GM23338 (cell line): ENCODE results near the gene CUBN. TPM values are rescaled to one million over a fixed set of nuclear protein-coding genes. Genes with fewer than 3 reads are reported as not detected.

Source experiments
- ATAC-seq: fragments of 200-7000 bp; cut with Tn5 transposase; 3 replicates; pipeline ENCODE4 v1.9.1; 2020
- DNase-seq: peaks from one replicate; pipeline ENCODE4 v3.0.0-alpha.2; 2015; ENCODE audit warnings: low spot score
- H2AFZ ChIP-seq: fragments of 200-600 bp; sonication (generic); 2 replicates; pipeline ENCODE4 v1.8.0; 2016; ENCODE audit warnings: antibody characterized with exemption, mild to moderate bottlenecking, moderate library complexity
- H3F3A ChIP-seq: fragments of 200-600 bp; sonication (generic); replicated peaks from 2 replicates; pipeline ENCODE4 v1.8.0; 2017; ENCODE audit warnings: antibody characterized with exemption, mixed run types, low read depth
- H3K27ac ChIP-seq: fragments of 200-600 bp; sonication (generic); 2 replicates; pipeline ENCODE4 v1.6.1; 2016; ENCODE audit warnings: low read depth
- H3K27me3 ChIP-seq: fragments of 200-600 bp; sonication (generic); 2 replicates; pipeline ENCODE4 v1.8.0; 2016; ENCODE audit warnings: mild to moderate bottlenecking, mixed run types, moderate library complexity; ENCODE audit not compliant: insufficient read depth
- H3K36me3 ChIP-seq: fragments of 200-600 bp; sonication (generic); 2 replicates; pipeline ENCODE4 v1.8.0; 2016; ENCODE audit warnings: mild to moderate bottlenecking; ENCODE audit not compliant: insufficient read depth
- H3K4me1 ChIP-seq: fragments of 200-600 bp; sonication (generic); 2 replicates; pipeline ENCODE4 v1.8.0; 2016; ENCODE audit warnings: mild to moderate bottlenecking, moderate library complexity; ENCODE audit not compliant: insufficient read depth
- H3K4me2 ChIP-seq: fragments of 200-600 bp; sonication (generic); 2 replicates; pipeline ENCODE4 v1.7.1; 2017; ENCODE audit warnings: mixed run types
- H3K4me3 ChIP-seq: fragments of 200-600 bp; sonication (generic); 2 replicates; pipeline ENCODE4 v1.6.1; 2016; ENCODE audit warnings: mixed run types
- H3K79me2 ChIP-seq: fragments of 200-600 bp; sonication (generic); replicated peaks from 2 replicates; pipeline ENCODE4 v1.8.0; 2017; ENCODE audit warnings: mild to moderate bottlenecking; ENCODE audit not compliant: insufficient read depth
- H3K9me2 ChIP-seq: fragments of 200-600 bp; sonication (generic); 2 replicates; pipeline ENCODE4 v1.8.0; 2017; ENCODE audit not compliant: insufficient read depth
- H4K20me1 ChIP-seq: fragments of 200-600 bp; sonication (generic); replicated peaks from 2 replicates; pipeline ENCODE4 v1.8.0; 2017; ENCODE audit warnings: mild to moderate bottlenecking; ENCODE audit not compliant: insufficient read depth
- H3K27ac Mint-ChIP-seq: 2 replicates; pipeline ENCODE4 v1.8.0; 2020; ENCODE audit warnings: inconsistent platforms, mild to moderate bottlenecking, moderate library complexity, mixed read lengths
- H3K27me3 Mint-ChIP-seq: 3 replicates; pipeline ENCODE4 v1.8.0; 2022; ENCODE audit warnings: low read depth, mild to moderate bottlenecking, moderate library complexity, mixed read lengths, inconsistent platforms; ENCODE audit not compliant: insufficient read depth, poor library complexity
- H3K36me3 Mint-ChIP-seq: 3 replicates; pipeline ENCODE4 v1.8.0; 2021; ENCODE audit warnings: low read depth, mild to moderate bottlenecking, inconsistent platforms, moderate library complexity, mixed read lengths
- H3K4me1 Mint-ChIP-seq: 3 replicates; pipeline ENCODE4 v1.8.0; 2020; ENCODE audit warnings: mild to moderate bottlenecking, inconsistent platforms, mixed read lengths
- H3K4me3 Mint-ChIP-seq: 3 replicates; pipeline ENCODE4 v1.8.0; 2021; ENCODE audit warnings: moderate library complexity, mild to moderate bottlenecking, inconsistent platforms, mixed read lengths
- H3K9me3 Mint-ChIP-seq: 3 replicates; pipeline ENCODE4 v1.8.0; 2020; ENCODE audit warnings: moderate library complexity, mild to moderate bottlenecking, inconsistent platforms, mixed read lengths
- CTCF ChIP-seq, 2 experiments: fragments of 200-600 bp in 1 of 2; sonication (generic) in 1 of 2; conservative IDR thresholded peaks; 2 replicates each; pipeline versions ENCODE4 v1.5.1 to v1.6.1; 2016 to 2017; ENCODE audit warnings: antibody characterized with exemption in 2 of 2, low read depth in 2 of 2, mild to moderate bottlenecking in 2 of 2, moderate library complexity in 1 of 2
- EZH2 ChIP-seq: fragments of 200-600 bp; sonication (generic); IDR thresholded peaks from one replicate; pipeline ENCODE4 v1.8.0; 2017; ENCODE audit warnings: antibody characterized with exemption, mild to moderate bottlenecking, low read depth; ENCODE audit not compliant: unreplicated experiment
- EZH2phosphoT487 ChIP-seq: fragments of 200-600 bp; sonication (generic); IDR thresholded peaks from one replicate; pipeline ENCODE4 v1.8.1; 2018; ENCODE audit warnings: antibody characterized with exemption; ENCODE audit not compliant: unreplicated experiment
- JUNB ChIP-seq: IDR thresholded peaks from one replicate; pipeline ENCODE4 v1.6.1; 2016; ENCODE audit warnings: antibody characterized with exemption; ENCODE audit not compliant: unreplicated experiment
- ZNF114 ChIP-seq: fragments of 250-450 bp; sonication (Bioruptor Pico); IDR thresholded peaks from 2 replicates; pipeline ENCODE4 v1.5.0; 2020; ENCODE audit warnings: mild to moderate bottlenecking, moderate library complexity
- ZNF331 ChIP-seq: fragments of 250-450 bp; sonication (Bioruptor Pico); IDR thresholded peaks from 2 replicates; pipeline ENCODE4 v1.5.0; 2020; ENCODE audit warnings: low read depth, mild to moderate bottlenecking, moderate library complexity
- ZNF462 ChIP-seq: fragments of 250-450 bp; sonication (Bioruptor Pico); IDR thresholded peaks from 2 replicates; pipeline ENCODE4 v1.5.0; 2020; ENCODE audit warnings: mild to moderate bottlenecking, moderate library complexity
- polyA plus RNA-seq: library from polyadenylated mRNA; unstranded; fragments of >200 nt; fragmentation: Nextera tagmentation; extraction: Ambion mirVana; gene quantifications from 2 replicates; pipeline ENCODE4 v1.2.1, GENCODE V29; 2016
- total RNA-seq: library from RNA; depleted of rRNA; stranded (reverse); fragments of >200 nt; shearing (Covaris generic); gene quantifications from 2 replicates; pipeline ENCODE4 v1.2.3, GENCODE V29; 2014
- TF ChIP-seq, protein P1 (sequence below): IDR thresholded peaks from one replicate; pipeline ENCODE4 v1.6.1; 2018; ENCODE audit warnings: antibody characterized with exemption; ENCODE audit not compliant: unreplicated experiment
- TF ChIP-seq, protein P2 (sequence below): IDR thresholded peaks from 2 replicates; pipeline ENCODE4 v1.6.1; 2016; ENCODE audit warnings: antibody characterized with exemption

Gene CUBN
- total and polyA plus RNA-seq, 2 experiments from 2014 or later, result 0.06 to 1.8 TPM

DNA sequence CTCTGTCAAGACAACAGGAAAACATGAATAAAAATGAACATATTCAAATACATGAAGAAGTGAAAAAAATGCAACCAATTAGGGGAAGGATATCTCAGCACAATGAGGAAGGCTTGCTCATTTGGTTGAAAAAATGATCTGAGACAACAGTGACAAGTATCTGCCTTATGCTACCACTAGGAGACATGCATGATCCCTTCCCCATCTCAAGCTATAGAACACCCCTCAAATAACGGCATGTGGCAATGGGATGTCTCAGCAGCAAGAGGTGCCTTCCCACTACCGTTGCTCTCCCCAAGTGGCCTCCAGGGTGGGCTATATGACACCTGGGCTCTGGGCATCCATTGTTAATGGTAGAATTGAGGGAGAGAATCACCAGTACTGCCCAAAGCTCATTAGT lies 214.3 kb downstream of the CUBN start (continued):
- no peak for TF ChIP-seq ZNF462
- no peak for TF ChIP-seq ZNF331 (CRISPR knock-in tag)
- TF ChIP-seq, protein P1, sequence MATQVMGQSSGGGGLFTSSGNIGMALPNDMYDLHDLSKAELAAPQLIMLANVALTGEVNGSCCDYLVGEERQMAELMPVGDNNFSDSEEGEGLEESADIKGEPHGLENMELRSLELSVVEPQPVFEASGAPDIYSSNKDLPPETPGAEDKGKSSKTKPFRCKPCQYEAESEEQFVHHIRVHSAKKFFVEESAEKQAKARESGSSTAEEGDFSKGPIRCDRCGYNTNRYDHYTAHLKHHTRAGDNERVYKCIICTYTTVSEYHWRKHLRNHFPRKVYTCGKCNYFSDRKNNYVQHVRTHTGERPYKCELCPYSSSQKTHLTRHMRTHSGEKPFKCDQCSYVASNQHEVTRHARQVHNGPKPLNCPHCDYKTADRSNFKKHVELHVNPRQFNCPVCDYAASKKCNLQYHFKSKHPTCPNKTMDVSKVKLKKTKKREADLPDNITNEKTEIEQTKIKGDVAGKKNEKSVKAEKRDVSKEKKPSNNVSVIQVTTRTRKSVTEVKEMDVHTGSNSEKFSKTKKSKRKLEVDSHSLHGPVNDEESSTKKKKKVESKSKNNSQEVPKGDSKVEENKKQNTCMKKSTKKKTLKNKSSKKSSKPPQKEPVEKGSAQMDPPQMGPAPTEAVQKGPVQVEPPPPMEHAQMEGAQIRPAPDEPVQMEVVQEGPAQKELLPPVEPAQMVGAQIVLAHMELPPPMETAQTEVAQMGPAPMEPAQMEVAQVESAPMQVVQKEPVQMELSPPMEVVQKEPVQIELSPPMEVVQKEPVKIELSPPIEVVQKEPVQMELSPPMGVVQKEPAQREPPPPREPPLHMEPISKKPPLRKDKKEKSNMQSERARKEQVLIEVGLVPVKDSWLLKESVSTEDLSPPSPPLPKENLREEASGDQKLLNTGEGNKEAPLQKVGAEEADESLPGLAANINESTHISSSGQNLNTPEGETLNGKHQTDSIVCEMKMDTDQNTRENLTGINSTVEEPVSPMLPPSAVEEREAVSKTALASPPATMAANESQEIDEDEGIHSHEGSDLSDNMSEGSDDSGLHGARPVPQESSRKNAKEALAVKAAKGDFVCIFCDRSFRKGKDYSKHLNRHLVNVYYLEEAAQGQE, result no peak

- H3K27ac ChIP-seq, result no peak overlapping the region
- H3F3A ChIP-seq, result no peaks in the 10 kb centered on the region
- no peak overlapping the region for H3K4me3 ChIP-seq
- DNase-seq (no peak), ATAC-seq (no peak)
- Mint-ChIP-seq H3K27me3 (no peaks in the 10 kb centered on the region), H3K4me3 (no peak overlapping the region), H3K27ac (no peak overlapping the region), H3K4me1 (no peaks in the 10 kb centered on the region), H3K9me3 (no peaks in the 10 kb centered on the region), H3K36me3 (no peaks in the 10 kb centered on the region)
- H3K79me2 ChIP-seq, result no peaks in the 10 kb centered on the region
- no peaks in the 10 kb centered on the region for H3K36me3 ChIP-seq
- H4K20me1 ChIP-seq, result no peaks in the 10 kb centered on the region
- no peaks in the 10 kb centered on the region for H3K4me1 ChIP-seq
- no peaks in the 10 kb centered on the region for H3K9me2 ChIP-seq
- no peak overlapping the region for H3K4me2 ChIP-seq
- no peak overlapping the region for H2AFZ ChIP-seq
- H3K27me3 ChIP-seq, result no peaks in the 10 kb centered on the region
- no peak for TF ChIP-seq ZNF114 (CRISPR knock-in tag)
- TF ChIP-seq EZH2, result no peak
- TF ChIP-seq JUNB, result no peak
- TF ChIP-seq EZH2phosphoT487, result no peak
- TF ChIP-seq, protein P2, sequence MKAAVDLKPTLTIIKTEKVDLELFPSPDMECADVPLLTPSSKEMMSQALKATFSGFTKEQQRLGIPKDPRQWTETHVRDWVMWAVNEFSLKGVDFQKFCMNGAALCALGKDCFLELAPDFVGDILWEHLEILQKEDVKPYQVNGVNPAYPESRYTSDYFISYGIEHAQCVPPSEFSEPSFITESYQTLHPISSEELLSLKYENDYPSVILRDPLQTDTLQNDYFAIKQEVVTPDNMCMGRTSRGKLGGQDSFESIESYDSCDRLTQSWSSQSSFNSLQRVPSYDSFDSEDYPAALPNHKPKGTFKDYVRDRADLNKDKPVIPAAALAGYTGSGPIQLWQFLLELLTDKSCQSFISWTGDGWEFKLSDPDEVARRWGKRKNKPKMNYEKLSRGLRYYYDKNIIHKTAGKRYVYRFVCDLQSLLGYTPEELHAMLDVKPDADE, result no peak
- TF ChIP-seq, protein P1, result no peak
- no peak for TF ChIP-seq CTCF (conservative IDR thresholded peaks at IDR 0.05; ENCODE audit: low read depth in 2 of 2)
Measured at GRCh38 chr10:16913266-16913665, 216.3 kb downstream of the CUBN start.
